ENCODE measurements around the gene DOCK8. TPM values are rescaled to one million over a fixed set of nuclear protein-coding genes. Genes with fewer than 3 reads are reported as not detected.

Gene DOCK8
- total and polyA plus RNA-seq, 2 of the 4 experiments (the other 2 are of a cell fraction): not detected

DNA sequence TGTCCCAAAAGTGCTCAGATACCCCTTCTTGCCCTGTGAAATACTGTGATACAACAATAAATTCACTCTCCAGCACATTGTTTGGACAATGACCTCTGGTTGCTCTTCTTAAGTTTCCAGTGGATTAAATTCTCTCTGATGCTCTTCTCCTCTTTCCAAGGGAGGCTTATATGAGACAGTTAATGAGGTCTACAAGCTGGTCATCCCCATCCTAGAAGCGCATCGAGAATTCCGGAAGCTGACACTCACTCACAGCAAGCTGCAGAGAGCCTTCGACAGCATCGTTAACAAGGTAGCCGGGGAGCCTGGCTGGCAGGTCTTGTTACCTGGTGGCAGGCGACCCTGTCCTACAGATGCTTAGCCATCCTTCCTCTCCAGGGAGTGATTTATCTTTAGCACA, 226.5 kb downstream of the DOCK8 start:
- Histone ChIP-seq H2BK5ac (ENCODE audit: low read depth, low read length, poor library complexity, severe bottlenecking) (no peak overlapping the region), H3K14ac (replicated peaks; ENCODE audit: low read depth, low read length) (no peak overlapping the region), H4K91ac (ENCODE audit: insufficient read depth, low read depth, low read length) (no peak overlapping the region), H3K9me3 (ENCODE audit: control insufficient read depth, insufficient read depth, low read length) (no peaks in the 10 kb centered on the region), H3K9me1 (ENCODE audit: insufficient read depth, low read length) (peaks cover 3% of the 10 kb centered on the region; the same call in 1 of the 2 replicates), H4K5ac (ENCODE audit: low read depth, low read length) (no peak overlapping the region; the same call in 1 of the 2 replicates), H3K27me3 (ENCODE audit: control insufficient read depth, insufficient read depth, low read length) (peaks cover 4% of the 10 kb centered on the region), H2BK15ac (ENCODE audit: low read depth, low read length) (no peak overlapping the region), H3K56ac (ENCODE audit: extremely low read depth, insufficient read depth, low read length) (no peak overlapping the region), H3K18ac (ENCODE audit: low read depth, low read length) (no peak overlapping the region), H4K20me1 (ENCODE audit: insufficient read depth, low read length) (no peaks in the 10 kb centered on the region), H2BK20ac (ENCODE audit: low read depth, low read length) (no peak overlapping the region), H3K4ac (ENCODE audit: low read depth, low read length) (no peak overlapping the region), H2AK9ac (replicated peaks; ENCODE audit: low read depth, low read length, poor library complexity) (no peak overlapping the region), H3K23ac (ENCODE audit: low read depth, low read length) (no peak overlapping the region), H3K27ac (ENCODE audit: insufficient read depth, low read length) (no peak overlapping the region), H3K9ac (ENCODE audit: low read depth, low read length) (no peak overlapping the region), H3K4me3 (ENCODE audit: insufficient read depth, low read depth, low read length) (no peak overlapping the region), H2BK120ac (ENCODE audit: low read depth, low read length) (no peak overlapping the region), H2AK5ac (ENCODE audit: low read depth, low read length) (no peak overlapping the region), H2AFZ (replicated peaks; ENCODE audit: low read length, poor library complexity) (no peak overlapping the region), H3K79me1 (ENCODE audit: low read depth in 1 of 2, low read length in 2 of 2) (no peaks in the 10 kb centered on the region), H3K4me2 (ENCODE audit: low read depth, low read length) (no peak overlapping the region), H4K8ac (ENCODE audit: low read depth in 2 of 2, low read length in 2 of 2) (no peak overlapping the region), H3K4me1 (ENCODE audit: control insufficient read depth, insufficient read depth, low read length) (peaks cover 13% of the 10 kb centered on the region), H3K36me3 (ENCODE audit: control insufficient read depth, insufficient read depth, low read length) (no peaks in the 10 kb centered on the region)
- no peak for TF ChIP-seq SMC3 (IDR thresholded peaks at IDR 0.05; ENCODE audit: low read depth, low read length)
- TF ChIP-seq CHD1 (IDR thresholded peaks at IDR 0.05; ENCODE audit: low read depth, low read length): no peak
- no peak for TF ChIP-seq FOS (IDR thresholded peaks at IDR 0.05; ENCODE audit: low read depth, low read length)
- no peak for TF ChIP-seq NFE2L2 (IDR thresholded peaks at IDR 0.05; ENCODE audit: low read depth, low read length)
- TF ChIP-seq RCOR1 (IDR thresholded peaks at IDR 0.05; ENCODE audit: insufficient replicate concordance, low read length): no peak
- TF ChIP-seq MAZ (IDR thresholded peaks at IDR 0.05; ENCODE audit: borderline replicate concordance, low read depth, low read length): no peak
- no TSS peak for BruUV-seq (replicated peaks)
- CTCF ChIA-PET: no interaction called here
- in situ Hi-C loops (cut with MboI; ENCODE audit: low sequenced_read_pairs): no loop called here
- ATAC-seq (ENCODE audit: low read depth) (no peak), DNase-seq (no peak)
- POLR2A ChIA-PET (ENCODE audit: unreplicated experiment): no interaction called here
- WGBS, 2 experiments (ENCODE audit: extremely low coverage in 2 of 2, insufficient read length in 1 of 2): no CpG with 5 or more reads among the region's 7 CpGs
- dilution Hi-C loops (cut with HindIII; ENCODE audit: low sequenced_read_pairs, unreplicated experiment): no loop called here
- intact Hi-C loops (cut with micrococcal nuclease): loop anchor here (10.0 kb wide), 1 partner anchor 64 kb away; the partner anchor contains the start of gene KANK1
